T-cell (primary cell): ENCODE results near the gene SLC7A8. TPM values are rescaled to one million over a fixed set of nuclear protein-coding genes. Genes with fewer than 3 reads are reported as not detected.

Source experiments
- ATAC-seq, 4 experiments: fragments of 200-7000 bp in 3 of 4; fragments of 150-1000 bp in 1 of 4; cut with Tn5 transposase; replicated peaks in 1 of 4; 1 replicate in 3 of 4; 2 replicates in 1 of 4; pipeline ENCODE4 v1.10.0; 2021; ENCODE audit warnings: moderate library complexity in 3 of 4, mild to moderate bottlenecking in 2 of 4, moderate number of reproducible peaks in 1 of 4
- CTCF ChIA-PET, 2 donors: fragments of 300-600 bp; sonication (Branson Sonifier 250); formaldehyde crosslinking; loops; one replicate each; lab custom pipeline; 2022; ENCODE audit warnings: antibody characterized with exemption in 2 of 2; lab: Charles Lee
- POLR2A ChIA-PET, 2 donors: fragments of 300-600 bp; sonication (Branson Sonifier 250); formaldehyde crosslinking; loops; one replicate each; lab custom pipeline; 2022; ENCODE audit warnings: antibody characterized with exemption in 2 of 2; lab: Charles Lee
- DNase-seq, 35 experiments: peaks; one replicate each; pipeline versions ENCODE4 v3.0.0 to v3.0.0-alpha.2; 2013 to 2023
- H3K27ac ChIP-seq: one replicate; pipeline ENCODE4 v1.5.1; 2013; ENCODE audit warnings: low read length
- H3K27me3 ChIP-seq, 2 experiments: replicated peaks in 1 of 2; 1 replicate in 1 of 2; 2 replicates in 1 of 2; pipeline versions ENCODE4 v1.6.1 to v1.7.0; 2013; ENCODE audit warnings: low read length in 1 of 2, mixed read lengths in 1 of 2; ENCODE audit not compliant: control insufficient read depth in 2 of 2, insufficient read depth in 2 of 2; ENCODE audit errors: extremely low read depth in 1 of 2
- H3K36me3 ChIP-seq, 2 donors: 1 replicate in 1 of 2; 2 replicates in 1 of 2; pipeline versions ENCODE4 v1.6.1 to v1.7.0; 2013; ENCODE audit warnings: low read length in 1 of 2; ENCODE audit not compliant: control insufficient read depth in 2 of 2, insufficient read depth in 1 of 2; ENCODE audit errors: extremely low read depth in 1 of 2
- H3K4me1 ChIP-seq, 2 experiments: 1 replicate in 1 of 2; 2 replicates in 1 of 2; pipeline versions ENCODE4 v1.6.1 to v1.7.0; 2013; ENCODE audit warnings: low read length in 2 of 2, mixed read lengths in 1 of 2; ENCODE audit not compliant: insufficient read depth in 2 of 2, control insufficient read depth in 1 of 2; ENCODE audit errors: extremely low read depth in 1 of 2
- H3K4me3 ChIP-seq, 2 donors: 1 replicate in 1 of 2; 2 replicates in 1 of 2; pipeline versions ENCODE4 v1.5.1 to v1.7.0; 2013; ENCODE audit warnings: mild to moderate bottlenecking in 2 of 2, low read length in 1 of 2, moderate library complexity in 1 of 2; ENCODE audit not compliant: control insufficient read depth in 1 of 2; ENCODE audit errors: extremely low read depth in 1 of 2
- H3K9me3 ChIP-seq: 2 replicates; pipeline ENCODE4 v1.7.0; 2013
- H3K27ac Mint-ChIP-seq, 2 donors: one replicate each; pipeline ENCODE4 v1.8.0; 2020 to 2021; ENCODE audit warnings: mild to moderate bottlenecking in 2 of 2, mixed read lengths in 2 of 2
- H3K27me3 Mint-ChIP-seq, 2 donors: one replicate each; pipeline ENCODE4 v1.8.0; 2021 to 2022; ENCODE audit warnings: mixed read lengths in 2 of 2
- H3K36me3 Mint-ChIP-seq: one replicate; pipeline ENCODE4 v1.8.0; 2021; ENCODE audit warnings: mixed read lengths
- H3K4me1 Mint-ChIP-seq, 3 donors: one replicate each; pipeline ENCODE4 v1.8.0; 2020 to 2022; ENCODE audit warnings: mixed read lengths in 3 of 3, mild to moderate bottlenecking in 1 of 3
- H3K4me3 Mint-ChIP-seq, 3 donors: one replicate each; pipeline ENCODE4 v1.8.0; 2020 to 2022; ENCODE audit warnings: mild to moderate bottlenecking in 3 of 3, mixed read lengths in 3 of 3, moderate library complexity in 3 of 3
- H3K9me3 Mint-ChIP-seq, 3 donors: one replicate each; pipeline ENCODE4 v1.8.0; 2020 to 2022; ENCODE audit warnings: mixed read lengths in 3 of 3
- WGBS: methylation state at CpG from one replicate; pipeline ENCODE4 v1.1.5; 2013; ENCODE audit warnings: missing lambda C conversion rate; ENCODE audit not compliant: insufficient coverage; 5-methylcytosine and 5-hydroxymethylcytosine counted together
- total RNA-seq, 35 experiments: library from RNA in 6 of 35; stranded (reverse) in 6 of 35; fragments of 120-200 nt in 1 of 35; gene quantifications; one replicate each; pipeline versions ENCODE4 v1.2.1 to v1.2.4 and lab custom pipeline; 2013 to 2026

SLC7A8 gene
- total RNA-seq, 5 donors from 2014 or later (not counting 1 experiment from before 2014, with no cell fraction given) = 0.33 to 8.1 (median 5.9) TPM

DNA sequence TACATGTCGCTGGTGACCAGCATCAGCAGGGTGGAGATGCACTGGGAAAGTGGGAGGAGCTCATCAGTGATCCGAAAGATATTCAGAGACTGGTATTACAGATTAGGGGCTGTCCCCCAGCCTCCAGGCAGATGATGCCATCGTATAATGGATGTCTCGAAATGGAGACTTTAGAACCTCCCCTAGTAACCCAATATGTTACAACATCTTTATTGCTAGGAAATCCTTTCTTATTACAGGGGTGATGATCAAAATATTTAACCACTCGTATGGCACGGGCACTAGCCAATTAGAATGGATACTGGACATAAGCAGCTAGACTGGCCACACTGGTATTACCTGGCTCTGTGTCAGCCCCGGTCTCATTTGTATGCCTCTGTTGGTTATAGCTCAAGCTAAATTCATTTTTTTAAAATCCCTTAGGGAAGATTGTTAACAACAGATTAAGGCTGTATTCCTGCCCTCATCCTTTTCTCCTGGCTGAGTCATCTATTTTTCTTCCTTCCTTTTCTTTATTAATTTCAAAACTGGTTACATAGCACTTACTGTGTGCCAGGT, 53.6 kb downstream of the SLC7A8 start:
- H3K36me3 Mint-ChIP-seq = peaks cover 6% of the 10 kb centered on the region
- no peaks in the 10 kb centered on the region for H3K9me3 ChIP-seq
- peaks cover 0 to 4% of the 10 kb centered on the region in 2 experiments for H3K4me1 ChIP-seq
- H3K27ac ChIP-seq = no peak overlapping the region
- H3K4me3 Mint-ChIP-seq = no peak overlapping the region
- no peaks in the 10 kb centered on the region for H3K9me3 Mint-ChIP-seq
- no peaks in the 10 kb centered on the region for H3K36me3 ChIP-seq
- peaks cover 5 to 11% of the 10 kb centered on the region in 2 donors for H3K27me3 Mint-ChIP-seq
- H3K27ac Mint-ChIP-seq = no peak overlapping the region
- ChIA-PET CTCF (interaction anchor here (0.9 to 1.1 kb wide), 4 partner anchors 8 to 250 kb away, joined by 3 to 5 read pairs (median 4); no protein-coding TSS in a partner anchor), POLR2A (interaction anchor here in 1 of 2 donors (0.6 to 0.8 kb wide), 2 partner anchors 147 to 1480 kb away, joined by 3 read pairs; no protein-coding TSS in a partner anchor)
- 83% methylated on average over 3 of the region's 7 CpGs for WGBS
- peaks cover 6 to 15% (median 9%) of the 10 kb centered on the region in 3 donors for H3K4me1 Mint-ChIP-seq
- ATAC-seq (no peak), DNase-seq (no peak)
- no peak overlapping the region for H3K4me3 ChIP-seq
- H3K27me3 ChIP-seq = peaks cover 0 to 22% of the 10 kb centered on the region in 2 experiments

DNA sequence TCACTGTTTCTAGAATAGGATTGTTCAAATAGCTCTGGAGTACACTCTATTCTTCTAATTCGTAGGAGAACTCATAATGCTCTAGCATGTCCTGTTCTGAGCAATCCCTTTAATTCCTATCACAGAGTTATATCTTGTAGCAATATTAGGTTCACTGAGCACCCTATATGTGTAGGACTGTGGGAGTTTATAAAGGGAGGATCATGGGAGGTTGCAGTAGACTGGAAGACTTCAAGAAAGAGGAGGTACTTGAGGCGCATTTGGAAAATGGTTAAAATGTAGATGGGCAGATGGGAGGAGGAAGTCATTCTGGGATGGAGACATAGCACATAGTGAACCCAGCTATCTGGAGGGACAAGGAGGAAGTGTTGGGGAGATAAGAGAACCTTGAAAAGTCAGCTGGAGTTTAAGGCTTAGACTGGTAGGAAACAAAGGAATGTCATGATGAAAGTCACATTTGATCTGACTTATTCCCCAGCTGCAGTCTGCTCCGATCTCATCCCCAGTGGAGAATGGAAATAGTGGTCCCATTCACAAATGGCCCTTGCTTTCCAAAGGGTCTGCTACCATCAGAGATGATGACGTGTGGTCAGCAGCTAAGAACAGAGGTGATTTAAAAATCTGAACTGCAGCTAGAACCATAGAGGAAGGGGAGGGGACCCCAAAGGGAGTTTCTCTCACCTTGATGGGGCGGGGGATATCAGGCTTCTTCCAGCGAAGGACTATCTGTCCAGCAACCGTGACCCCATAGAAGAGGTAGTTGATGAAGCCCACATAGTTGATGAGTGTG, 54.3 kb downstream of the SLC7A8 start:
- ChIA-PET CTCF (interaction anchor here (0.5 to 1.1 kb wide), 4 partner anchors 8 to 558 kb away, joined by 3 to 6 read pairs (median 4); no protein-coding TSS in a partner anchor), POLR2A (interaction anchor here in 1 of 2 donors (0.6 kb wide), 1 partner anchor 1480 kb away, joined by 3 read pairs; no protein-coding TSS in a partner anchor)
- Mint-ChIP-seq H3K27me3 (peaks cover 5 to 11% of the 10 kb centered on the region in 2 donors), H3K9me3 (no peaks in the 10 kb centered on the region), H3K4me3 (no peak overlapping the region), H3K27ac (no peak overlapping the region), H3K4me1 (peaks cover 6 to 15% (median 9%) of the 10 kb centered on the region in 3 donors), H3K36me3 (peaks cover 6% of the 10 kb centered on the region)
- WGBS = 89% methylated on average over 5 of the region's 7 CpGs
- no peak for DNase-seq
- no peaks in the 10 kb centered on the region for H3K9me3 ChIP-seq
- no peak for ATAC-seq
- H3K4me1 ChIP-seq = peaks cover 0 to 4% of the 10 kb centered on the region in 2 experiments
- H3K27me3 ChIP-seq = peaks cover 0 to 20% of the 10 kb centered on the region in 2 experiments
- no peak overlapping the region for H3K4me3 ChIP-seq
- no peak overlapping the region for H3K27ac ChIP-seq
- no peaks in the 10 kb centered on the region for H3K36me3 ChIP-seq

DNA sequence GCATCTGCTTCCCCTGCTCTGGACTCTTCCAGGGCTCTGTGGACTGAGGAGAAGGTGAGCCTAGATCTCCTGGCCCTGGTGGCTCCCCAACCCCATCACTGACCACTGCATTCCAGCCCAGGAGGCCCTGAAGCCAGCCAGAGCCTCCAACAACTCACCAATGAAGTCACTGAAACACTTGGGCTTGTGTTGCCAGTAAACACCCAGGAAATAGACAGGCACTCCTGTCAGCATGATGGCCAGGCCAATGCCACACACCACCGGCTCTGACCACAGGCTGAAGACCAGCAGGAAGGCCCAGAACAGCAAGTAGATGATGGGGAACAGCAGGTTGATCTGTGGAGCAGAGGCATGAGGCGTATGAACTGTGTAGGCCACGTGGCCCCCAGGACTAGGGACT, 55.6 kb downstream of the SLC7A8 start:
- 50% methylated on average over 1 of the region's 3 CpGs for WGBS
- Mint-ChIP-seq H3K27me3 (peaks cover 5 to 11% of the 10 kb centered on the region in 2 donors), H3K36me3 (peaks cover 6% of the 10 kb centered on the region), H3K27ac (peak overlapping the region in 1 of 2 donors; percentile 44), H3K4me3 (no peak overlapping the region), H3K9me3 (no peaks in the 10 kb centered on the region), H3K4me1 (peaks cover 6 to 15% (median 9%) of the 10 kb centered on the region in 3 donors)
- peaks cover 0 to 4% of the 10 kb centered on the region in 2 experiments for H3K4me1 ChIP-seq
- DNase-seq (no peak), ATAC-seq (no peak)
- ChIA-PET POLR2A (no interaction called here), CTCF (no interaction called here)
- H3K27me3 ChIP-seq = peaks cover 0 to 20% of the 10 kb centered on the region in 2 experiments
- no peaks in the 10 kb centered on the region for H3K9me3 ChIP-seq
- no peak overlapping the region for H3K4me3 ChIP-seq
- H3K36me3 ChIP-seq = no peaks in the 10 kb centered on the region
- no peak overlapping the region for H3K27ac ChIP-seq

DNA sequence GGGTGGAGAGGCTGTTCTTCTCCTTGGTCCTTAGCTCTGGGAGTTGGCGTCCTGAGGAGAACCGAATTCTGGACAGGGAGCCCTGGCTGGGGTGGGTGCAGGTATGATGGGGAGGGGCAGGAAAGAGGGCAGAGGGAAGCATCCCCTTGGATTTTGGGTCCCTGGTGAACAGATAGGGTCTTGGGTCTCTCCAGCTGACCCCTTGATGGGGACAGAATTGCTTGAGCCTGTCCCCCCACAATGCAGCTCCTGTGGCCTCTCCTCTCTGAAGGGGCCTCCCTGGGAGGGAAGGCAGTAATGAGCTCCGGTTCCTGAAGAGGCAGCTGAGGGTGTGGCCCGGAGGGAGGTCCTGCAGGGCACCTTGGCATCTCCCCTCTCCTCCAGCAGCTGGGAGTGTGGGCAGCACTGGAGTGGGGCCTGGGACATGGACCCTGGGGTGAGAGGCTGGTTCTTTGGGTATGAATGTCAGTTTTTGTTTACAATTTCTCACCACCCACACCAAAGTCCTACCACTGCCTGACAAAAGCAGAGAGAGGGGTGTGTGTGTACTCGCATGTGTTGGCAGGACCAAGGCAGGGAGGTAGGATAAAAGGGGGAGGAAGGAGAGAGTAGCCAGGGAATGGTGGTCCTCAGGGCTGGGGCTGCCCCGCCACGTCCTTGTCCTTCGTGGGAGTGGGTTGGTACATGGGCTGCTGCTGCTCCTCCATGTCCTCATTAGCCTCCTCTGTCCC, 56.7 kb downstream of the SLC7A8 start:
- POLR2A ChIA-PET = no interaction called here
- peaks cover 6% of the 10 kb centered on the region for H3K36me3 Mint-ChIP-seq
- Histone ChIP-seq H3K4me1 (peaks cover 0 to 7% of the 10 kb centered on the region in 2 experiments), H3K27me3 (peaks cover 0 to 20% of the 10 kb centered on the region in 2 experiments), H3K9me3 (no peaks in the 10 kb centered on the region), H3K27ac (no peak overlapping the region), H3K4me3 (no peak overlapping the region), H3K36me3 (no peaks in the 10 kb centered on the region)
- CTCF ChIA-PET = interaction anchor here in 1 of 2 donors (0.6 kb wide), 1 partner anchor 1005 kb away, joined by 4 read pairs; no protein-coding TSS in a partner anchor
- no peak for DNase-seq
- H3K27me3 Mint-ChIP-seq = peaks cover 5 to 11% of the 10 kb centered on the region in 2 donors
- H3K4me3 Mint-ChIP-seq = no peak overlapping the region
- no peak for ATAC-seq
- H3K4me1 Mint-ChIP-seq = peaks cover 8 to 20% (median 14%) of the 10 kb centered on the region in 3 donors
- peak overlapping the region in 1 of 2 donors; percentile 8 for H3K27ac Mint-ChIP-seq
- no peaks in the 10 kb centered on the region for H3K9me3 Mint-ChIP-seq
- 72% methylated on average over 2 of the region's 8 CpGs for WGBS

DNA sequence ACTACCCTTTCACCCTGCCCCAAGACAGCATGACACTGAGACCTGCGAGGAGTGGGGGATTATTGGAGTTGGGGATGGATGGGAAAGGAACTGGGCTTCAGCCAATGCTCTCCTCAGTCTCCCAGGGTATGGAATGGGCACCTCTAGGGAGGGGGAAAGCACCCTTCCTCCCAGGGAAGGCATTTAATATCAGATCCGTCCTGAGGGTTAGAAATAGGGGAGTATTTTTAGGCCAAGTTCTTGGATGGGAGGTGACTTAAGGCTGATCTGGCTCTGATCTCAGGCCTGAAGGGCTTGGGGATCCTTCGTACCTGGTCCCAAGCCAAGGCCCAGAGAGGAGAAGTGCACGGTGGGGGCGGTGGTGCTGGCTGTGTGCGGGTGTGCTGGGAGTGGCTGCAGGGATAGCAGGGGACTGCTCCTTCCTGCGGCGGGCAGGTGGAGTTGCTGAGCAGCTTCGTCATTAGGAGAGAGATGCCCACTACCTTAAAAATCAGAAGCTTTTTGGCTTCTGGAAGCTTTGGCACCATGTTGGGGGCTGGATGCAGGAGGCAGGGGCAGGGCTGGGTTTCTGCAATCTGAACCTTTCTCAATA, 57.4 kb downstream of the SLC7A8 start:
- DNase-seq (no peak), ATAC-seq (no peak)
- peaks cover 0 to 16% of the 10 kb centered on the region in 2 experiments for H3K27me3 ChIP-seq
- H3K27ac ChIP-seq = no peak overlapping the region
- Mint-ChIP-seq H3K4me3 (no peak overlapping the region), H3K9me3 (no peaks in the 10 kb centered on the region), H3K4me1 (peaks cover 15 to 27% (median 21%) of the 10 kb centered on the region in 3 donors), H3K27me3 (peaks cover 5 to 9% of the 10 kb centered on the region in 2 donors), H3K27ac (no peak overlapping the region), H3K36me3 (peaks cover 6% of the 10 kb centered on the region)
- 100% methylated on average over 3 of the region's 9 CpGs for WGBS
- ChIA-PET POLR2A (no interaction called here), CTCF (interaction anchor here in 1 of 2 donors (0.6 kb wide), 1 partner anchor 1005 kb away, joined by 4 read pairs; no protein-coding TSS in a partner anchor)
- H3K4me3 ChIP-seq = no peak overlapping the region
- no peaks in the 10 kb centered on the region for H3K36me3 ChIP-seq
- peaks cover 4 to 13% of the 10 kb centered on the region in 2 experiments for H3K4me1 ChIP-seq
- no peaks in the 10 kb centered on the region for H3K9me3 ChIP-seq
